HG03064 (cell line): ENCODE results near the gene RIMBP3C.
"Not testable (repeated sequence)": the region's sequence is repeated elsewhere in the genome, so short reads cannot be mapped to it uniquely, and the experiment has no call there.

Experiments
- ATAC-seq: cut with Tn5 transposase; IDR thresholded peaks from one replicate; pipeline ENCODE4 v1.9.1; 2021; ENCODE audit warnings: low read depth; ENCODE audit not compliant: unreplicated experiment

RIMBP3C gene

GRCh38 chr22:21573750-21574494 lies 22.7 kb upstream of the RIMBP3C start:
- ATAC-seq = no peak

- no peak for ATAC-seq
These were observed 22.1 kb upstream of the RIMBP3C start for GRCh38 chr22:21573293-21573734.

- no peak for ATAC-seq
These were observed 20.4 kb upstream of the RIMBP3C start for GRCh38 chr22:21571679-21572078.

- ATAC-seq = no peak
These were observed 19.1 kb upstream of the RIMBP3C start for GRCh38 chr22:21570398-21570797.

- ATAC-seq = no peak
These were observed 18.4 kb upstream of the RIMBP3C start for GRCh38 chr22:21569459-21570170.

GRCh38 chr22:21569076-21569427 lies 17.8 kb upstream of the RIMBP3C start:
- ATAC-seq = not testable (repeated sequence)

GRCh38 chr22:21568347-21569075 lies 17.2 kb upstream of the RIMBP3C start:
- no peak for ATAC-seq

- no peak for ATAC-seq
These were observed 16.4 kb upstream of the RIMBP3C start, which contains the start of gene UBE2L3 for GRCh38 chr22:21567456-21568346. Gene UBE2L3, plus strand, starts transcription at chr22:21567714. Its CDS starts 31 bp downstream, at chr22:21567745.

- no peak for ATAC-seq
These were observed 13.2 kb upstream of the RIMBP3C start for GRCh38 chr22:21564411-21564810.

- ATAC-seq = no peak
These were observed 12.7 kb upstream of the RIMBP3C start for GRCh38 chr22:21563912-21564311.

GRCh38 chr22:21560657-21561056 lies 9.4 kb upstream of the RIMBP3C start:
- not testable (repeated sequence) for ATAC-seq

- ATAC-seq = not testable (repeated sequence)
These were observed 8.3 kb upstream of the RIMBP3C start for GRCh38 chr22:21559345-21560125.

GRCh38 chr22:21550678-21551047 lies 598 bp downstream of the RIMBP3C start:
- ATAC-seq = peak; percentile 19

GRCh38 chr22:21550008-21550677 lies 1.1 kb downstream of the RIMBP3C start:
- peak; percentile 59 for ATAC-seq

- not testable (repeated sequence) for ATAC-seq
These were observed 1.7 kb downstream of the RIMBP3C start for GRCh38 chr22:21549558-21549957.

- ATAC-seq = not testable (repeated sequence)
These were observed 6.6 kb downstream of the RIMBP3C start for GRCh38 chr22:21544432-21545322.

- not testable (repeated sequence) for ATAC-seq
These were observed 11.4 kb downstream of the RIMBP3C start for GRCh38 chr22:21539862-21540261.
